A549 (cell line): ENCODE measurements around the gene C9orf78. TPM values are rescaled to one million over a fixed set of nuclear protein-coding genes. Genes with fewer than 3 reads are reported as not detected.

Source experiments
- ATAC-seq, 2 experiments: fragments of 200-7000 bp in 1 of 2; fragments of >200 bp in 1 of 2; cut with Nextera tagmentation in 1 of 2; cut with Tn5 transposase in 1 of 2; 3 replicates each; pipeline versions ENCODE4 v1.8.0 to v1.9.1; 2018 to 2020; ENCODE audit warnings: mild to moderate bottlenecking in 1 of 2, moderate library complexity in 1 of 2
- CTCF ChIA-PET: fragments of 300-600 bp; sonication (Branson Sonifier 250); formaldehyde crosslinking; extraction: SDS; loops from one replicate; lab custom pipeline; 2021; ENCODE audit warnings: antibody characterized with exemption, inconsistent platforms; lab: Yijun Ruan, JAX
- POLR2A ChIA-PET: fragments of 350-600 bp; formaldehyde crosslinking; extraction: SDS; loops from one replicate; lab custom pipeline; 2021; ENCODE audit warnings: antibody characterized with exemption, inconsistent platforms; lab: Yijun Ruan, JAX
- DNase-seq, 2 experiments: peaks; one replicate each; pipeline versions ENCODE4 v3.0.0 to v3.0.0-alpha.2; 2011 to 2016; ENCODE audit warnings: low read depth in 1 of 2, low spot score in 1 of 2
- FAIRE-seq: peaks from 2 replicates; lab custom pipeline; 2011; peaks lifted over from hg19 to GRCh38; lab: Jason Lieb, UNC
- H3K27ac ChIP-seq, 2 experiments: fragments of >200 bp; sonication (Bioruptor Twin); formaldehyde crosslinking; 3 replicates each; pipeline ENCODE4 v1.5.1; 2016 to 2017
- H3K4me1 ChIP-seq: fragments of >200 bp; sonication (Bioruptor Twin); formaldehyde crosslinking; 3 replicates; pipeline ENCODE4 v1.6.1; 2016
- H3K4me2 ChIP-seq: fragments of >200 bp; sonication (Bioruptor Twin); formaldehyde crosslinking; 3 replicates; pipeline ENCODE4 v1.6.1; 2016
- H3K4me3 ChIP-seq: fragments of >200 bp; sonication (Bioruptor Twin); formaldehyde crosslinking; 3 replicates; pipeline ENCODE4 v1.5.1; 2016
- H3K9me3 ChIP-seq: fragments of >200 bp; sonication (Bioruptor Twin); formaldehyde crosslinking; 3 replicates; pipeline ENCODE4 v1.6.1; 2016
- CBX2 ChIP-seq: fragments of 200-600 bp; sonication (generic); IDR thresholded peaks from 2 replicates; pipeline ENCODE4 v1.6.1; 2016; ENCODE audit warnings: low read depth, mild to moderate bottlenecking, borderline replicate concordance
- CTCF ChIP-seq: fragments of >200 bp; sonication (Bioruptor Twin); formaldehyde crosslinking; IDR thresholded peaks from 3 replicates; pipeline ENCODE4 v1.5.1; 2016
- EHF ChIP-seq: fragments of 250-450 bp; sonication (Bioruptor Pico); IDR thresholded peaks from 2 replicates; pipeline ENCODE4 v1.5.0; 2020; ENCODE audit warnings: mild to moderate bottlenecking
- EHMT2 ChIP-seq: fragments of 200-600 bp; sonication (generic); IDR thresholded peaks from 2 replicates; pipeline ENCODE4 v1.6.1; 2016; ENCODE audit warnings: antibody characterized with exemption, low read depth, mild to moderate bottlenecking, moderate library complexity
- FOSL2 ChIP-seq, 2 experiments: fragments of 450-650 bp in 1 of 2; fragments of >200 bp in 1 of 2; sonication (Bioruptor Twin) in 1 of 2; formaldehyde crosslinking; IDR thresholded peaks; 2 replicates each; pipeline versions ENCODE4 v1.5.0 to v1.6.1; 2016 to 2020; ENCODE audit warnings: mild to moderate bottlenecking in 1 of 2, moderate library complexity in 1 of 2
- FOXS1 ChIP-seq: fragments of 250-450 bp; sonication (Bioruptor Pico); IDR thresholded peaks from 2 replicates; pipeline ENCODE4 v1.5.0; 2020; ENCODE audit warnings: mild to moderate bottlenecking, moderate library complexity
- HOXA7 ChIP-seq: fragments of 250-450 bp; sonication (Bioruptor Pico); IDR thresholded peaks from 2 replicates; pipeline ENCODE4 v1.5.0; 2020; ENCODE audit warnings: mild to moderate bottlenecking, moderate library complexity
- MAX ChIP-seq: IDR thresholded peaks from 2 replicates; pipeline ENCODE4 v1.6.1; 2012
- RAD21 ChIP-seq, 2 experiments: fragments of >200 bp in 1 of 2; sonication (Bioruptor Twin) in 1 of 2; formaldehyde crosslinking in 1 of 2; IDR thresholded peaks in 1 of 2; conservative IDR thresholded peaks in 1 of 2; 2 replicates in 1 of 2; 3 replicates in 1 of 2; pipeline ENCODE4 v1.6.1; 2012 to 2018; ENCODE audit warnings: inconsistent platforms in 1 of 2
- REST ChIP-seq: fragments of 200-600 bp; sonication (generic); IDR thresholded peaks from 2 replicates; pipeline ENCODE4 v1.6.1; 2016; ENCODE audit warnings: antibody characterized with exemption, mild to moderate bottlenecking, moderate library complexity
- TP53 ChIP-seq: fragments of 250-450 bp; sonication (Bioruptor Pico); IDR thresholded peaks from 2 replicates; pipeline ENCODE4 v1.5.0; 2021; ENCODE audit warnings: mild to moderate bottlenecking, moderate library complexity
- WGBS: methylation state at CpG from one replicate; pipeline ENCODE4 v1.1.6; 2017; ENCODE audit errors: missing lambda C conversion rate; 5-methylcytosine and 5-hydroxymethylcytosine counted together
- polyA plus RNA-seq, 4 experiments: library from polyadenylated mRNA; depleted of rRNA in 3 of 4; stranded (reverse); fragments of >200 nt; fragmentation: RNase III in 1 of 4; extraction: RNeasy Plus Mini Kit Qiagen cat#74134 plus additional on column Dnase treatment in 1 of 4; gene quantifications; 2 replicates in 3 of 4; 3 replicates in 1 of 4; pipeline ENCODE4 v1.2.3, GENCODE V29; 2011 to 2017

C9orf78 gene
- polyA plus RNA-seq, 2 of the 4 experiments (the other 2 are of a cell fraction) = 91.4 to 131 TPM

- POLR2A ChIA-PET = interaction anchor here (0.7 kb wide), 1 partner anchor 44 kb away, joined by 7 read pairs; no protein-coding TSS in a partner anchor
- ATAC-seq = no peak
- Histone ChIP-seq H3K4me2 (no peak overlapping the region), H3K4me3 (no peak overlapping the region), H3K27ac (peak overlapping the region; percentile 4 to 53; a peak in 3 of 6 replicates), H3K4me1 (peaks cover 23% of the 10 kb centered on the region), H3K9me3 (no peaks in the 10 kb centered on the region)
- FAIRE-seq = no peak
- CTCF ChIA-PET = interaction anchor here (0.6 to 26.1 kb wide), 13 partner anchors 9 to 764 kb away, joined by 3 to 1179 read pairs (median 10); partner anchors contain the start of genes ASB6 and PTGES
- TF ChIP-seq FOSL2 (IDR thresholded peaks at IDR 0.05) (no peak), FOSL2 (CRISPR knock-in tag; IDR thresholded peaks at IDR 0.05) (no peak)
- WGBS = 69% methylated on average over 5 of the region's 5 CpGs
- no peak for DNase-seq
Measured at GRCh38 chr9:129781981-129782380, 53.1 kb downstream of the C9orf78 start.

GRCh38 chr9:129781131-129781530 lies 53.9 kb downstream of the C9orf78 start:
- CTCF ChIA-PET = interaction anchor here (0.6 to 26.1 kb wide), 10 partner anchors 9 to 819 kb away, joined by 3 to 1179 read pairs (median 8); partner anchors contain the start of genes ASB6 and PTGES
- WGBS = 76% methylated on average over 8 of the region's 8 CpGs
- POLR2A ChIA-PET = interaction anchor here (0.7 kb wide), 1 partner anchor 43 kb away, joined by 7 read pairs; no protein-coding TSS in a partner anchor

More at GRCh38 chr9:129781131-129781530, 53.9 kb downstream of the C9orf78 start:
- ATAC-seq = no peak
- peak overlapping the region in 1 of 2 experiments; percentile 22; a peak in 2 of 6 replicates for H3K27ac ChIP-seq
- no peak for FAIRE-seq
- H3K4me2 ChIP-seq = no peak overlapping the region
- H3K4me1 ChIP-seq = peaks cover 31% of the 10 kb centered on the region
- DNase-seq = no peak
- H3K9me3 ChIP-seq = no peaks in the 10 kb centered on the region
- no peak overlapping the region for H3K4me3 ChIP-seq
- TF ChIP-seq EHMT2 = no peak
- no peak for TF ChIP-seq CTCF
- TF ChIP-seq REST = no peak
- TF ChIP-seq TP53 (CRISPR knock-in tag) = no peak
- no peak for TF ChIP-seq CBX2
- TF ChIP-seq RAD21 (conservative IDR thresholded peaks at IDR 0.05 in 1 of 2, IDR thresholded peaks at IDR 0.05 in 1 of 2) = no peak
- TF ChIP-seq FOXS1 = no peak
- no peak for TF ChIP-seq EHF (CRISPR knock-in tag)
- TF ChIP-seq MAX = no peak
- no peak for TF ChIP-seq HOXA7
